T-cell (primary cell): ENCODE measurements around the gene PLEKHA7. TPM values are rescaled to one million over a fixed set of nuclear protein-coding genes. Genes with fewer than 3 reads are reported as not detected.
"Not testable (repeated sequence)": the region's sequence is repeated elsewhere in the genome, so short reads cannot be mapped to it uniquely, and the experiment has no call there.

Experiments used
- ATAC-seq, 4 experiments: fragments of 200-7000 bp in 3 of 4; fragments of 150-1000 bp in 1 of 4; cut with Tn5 transposase; replicated peaks in 1 of 4; 1 replicate in 3 of 4; 2 replicates in 1 of 4; pipeline ENCODE4 v1.10.0; 2021; ENCODE audit warnings: moderate library complexity in 3 of 4, mild to moderate bottlenecking in 2 of 4, moderate number of reproducible peaks in 1 of 4
- CTCF ChIA-PET, 2 donors: fragments of 300-600 bp; sonication (Branson Sonifier 250); formaldehyde crosslinking; loops; one replicate each; lab custom pipeline; 2022; ENCODE audit warnings: antibody characterized with exemption in 2 of 2; lab: Charles Lee
- POLR2A ChIA-PET, 2 donors: fragments of 300-600 bp; sonication (Branson Sonifier 250); formaldehyde crosslinking; loops; one replicate each; lab custom pipeline; 2022; ENCODE audit warnings: antibody characterized with exemption in 2 of 2; lab: Charles Lee
- DNase-seq, 35 experiments: peaks; one replicate each; pipeline versions ENCODE4 v3.0.0 to v3.0.0-alpha.2; 2013 to 2023
- H3K27ac ChIP-seq: one replicate; pipeline ENCODE4 v1.5.1; 2013; ENCODE audit warnings: low read length
- H3K27me3 ChIP-seq, 2 experiments: replicated peaks in 1 of 2; 1 replicate in 1 of 2; 2 replicates in 1 of 2; pipeline versions ENCODE4 v1.6.1 to v1.7.0; 2013; ENCODE audit warnings: low read length in 1 of 2, mixed read lengths in 1 of 2; ENCODE audit not compliant: control insufficient read depth in 2 of 2, insufficient read depth in 2 of 2; ENCODE audit errors: extremely low read depth in 1 of 2
- H3K36me3 ChIP-seq, 2 donors: 1 replicate in 1 of 2; 2 replicates in 1 of 2; pipeline versions ENCODE4 v1.6.1 to v1.7.0; 2013; ENCODE audit warnings: low read length in 1 of 2; ENCODE audit not compliant: control insufficient read depth in 2 of 2, insufficient read depth in 1 of 2; ENCODE audit errors: extremely low read depth in 1 of 2
- H3K4me1 ChIP-seq, 2 experiments: 1 replicate in 1 of 2; 2 replicates in 1 of 2; pipeline versions ENCODE4 v1.6.1 to v1.7.0; 2013; ENCODE audit warnings: low read length in 2 of 2, mixed read lengths in 1 of 2; ENCODE audit not compliant: insufficient read depth in 2 of 2, control insufficient read depth in 1 of 2; ENCODE audit errors: extremely low read depth in 1 of 2
- H3K4me3 ChIP-seq, 2 donors: 1 replicate in 1 of 2; 2 replicates in 1 of 2; pipeline versions ENCODE4 v1.5.1 to v1.7.0; 2013; ENCODE audit warnings: mild to moderate bottlenecking in 2 of 2, low read length in 1 of 2, moderate library complexity in 1 of 2; ENCODE audit not compliant: control insufficient read depth in 1 of 2; ENCODE audit errors: extremely low read depth in 1 of 2
- H3K9me3 ChIP-seq: 2 replicates; pipeline ENCODE4 v1.7.0; 2013
- H3K27ac Mint-ChIP-seq, 2 donors: one replicate each; pipeline ENCODE4 v1.8.0; 2020 to 2021; ENCODE audit warnings: mild to moderate bottlenecking in 2 of 2, mixed read lengths in 2 of 2
- H3K27me3 Mint-ChIP-seq, 2 donors: one replicate each; pipeline ENCODE4 v1.8.0; 2021 to 2022; ENCODE audit warnings: mixed read lengths in 2 of 2
- H3K36me3 Mint-ChIP-seq: one replicate; pipeline ENCODE4 v1.8.0; 2021; ENCODE audit warnings: mixed read lengths
- H3K4me1 Mint-ChIP-seq, 3 donors: one replicate each; pipeline ENCODE4 v1.8.0; 2020 to 2022; ENCODE audit warnings: mixed read lengths in 3 of 3, mild to moderate bottlenecking in 1 of 3
- H3K4me3 Mint-ChIP-seq, 3 donors: one replicate each; pipeline ENCODE4 v1.8.0; 2020 to 2022; ENCODE audit warnings: mild to moderate bottlenecking in 3 of 3, mixed read lengths in 3 of 3, moderate library complexity in 3 of 3
- H3K9me3 Mint-ChIP-seq, 3 donors: one replicate each; pipeline ENCODE4 v1.8.0; 2020 to 2022; ENCODE audit warnings: mixed read lengths in 3 of 3
- WGBS: methylation state at CpG from one replicate; pipeline ENCODE4 v1.1.5; 2013; ENCODE audit warnings: missing lambda C conversion rate; ENCODE audit not compliant: insufficient coverage; 5-methylcytosine and 5-hydroxymethylcytosine counted together
- total RNA-seq, 35 experiments: library from RNA in 6 of 35; stranded (reverse) in 6 of 35; fragments of 120-200 nt in 1 of 35; gene quantifications; one replicate each; pipeline versions ENCODE4 v1.2.1 to v1.2.4 and lab custom pipeline; 2013 to 2026

The PLEKHA7 gene
- total RNA-seq, 5 donors from 2014 or later (not counting 1 experiment from before 2014, with no cell fraction given): 4.8 to 8.8 (median 5.8) TPM

- no peak overlapping the region for H3K4me3 ChIP-seq
- 67% methylated on average over 1 of the region's 3 CpGs for WGBS
- H3K36me3 ChIP-seq: no peaks in the 10 kb centered on the region
- H3K27me3 Mint-ChIP-seq: no peaks in the 10 kb centered on the region
- DNase-seq: no peak
- H3K27ac ChIP-seq: no peak overlapping the region
- CTCF ChIA-PET: no interaction called here
- H3K4me1 Mint-ChIP-seq: no peaks in the 10 kb centered on the region
- no peak for ATAC-seq
- POLR2A ChIA-PET: no interaction called here
- no peak overlapping the region for H3K4me3 Mint-ChIP-seq
- no peaks in the 10 kb centered on the region for H3K9me3 ChIP-seq
- no peaks in the 10 kb centered on the region for H3K4me1 ChIP-seq
- no peaks in the 10 kb centered on the region for H3K9me3 Mint-ChIP-seq
- no peaks in the 10 kb centered on the region for H3K27me3 ChIP-seq
- H3K36me3 Mint-ChIP-seq: no peaks in the 10 kb centered on the region
- H3K27ac Mint-ChIP-seq: no peak overlapping the region
Measured at GRCh38 chr11:17001806-17002205, 12.4 kb downstream of the PLEKHA7 start.

DNA sequence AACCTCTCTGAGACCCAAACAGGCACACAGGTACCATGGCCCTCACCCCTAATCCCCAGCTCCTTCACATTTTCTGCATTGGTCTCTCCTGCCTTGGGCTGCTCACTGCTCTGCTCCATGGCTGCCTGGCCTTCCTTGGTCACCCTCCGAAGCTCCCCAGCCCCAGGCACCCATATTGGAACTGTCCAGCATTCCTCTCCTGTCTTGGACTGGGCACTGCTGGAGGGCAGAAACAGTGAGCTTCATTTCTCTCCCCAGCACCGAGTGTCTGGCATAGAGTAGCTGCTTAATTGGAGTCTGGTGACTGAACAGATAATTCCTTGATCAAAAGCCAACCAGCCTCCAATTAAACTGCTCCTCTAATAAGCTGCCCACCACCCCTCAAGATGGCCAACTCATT is 13.2 kb downstream of the PLEKHA7 start:
- H3K4me1 ChIP-seq: no peaks in the 10 kb centered on the region
- POLR2A ChIA-PET: no interaction called here
- no peaks in the 10 kb centered on the region for H3K27me3 Mint-ChIP-seq
- no peaks in the 10 kb centered on the region for H3K4me1 Mint-ChIP-seq
- no peak overlapping the region for H3K27ac ChIP-seq
- H3K4me3 Mint-ChIP-seq: no peak overlapping the region
- no peaks in the 10 kb centered on the region for H3K9me3 ChIP-seq
- DNase-seq: no peak
- no peak for ATAC-seq
- H3K27me3 ChIP-seq: no peaks in the 10 kb centered on the region
- no peaks in the 10 kb centered on the region for H3K9me3 Mint-ChIP-seq
- no peaks in the 10 kb centered on the region for H3K36me3 Mint-ChIP-seq
- H3K36me3 ChIP-seq: no peaks in the 10 kb centered on the region
- no peak overlapping the region for H3K27ac Mint-ChIP-seq
- no CpG with 5 or more reads among the region's 2 CpGs for WGBS
- no peak overlapping the region for H3K4me3 ChIP-seq
- CTCF ChIA-PET: interaction anchor here in 1 of 2 donors (0.6 kb wide), 1 partner anchor 274 kb away, joined by 3 read pairs; no protein-coding TSS in a partner anchor

DNA sequence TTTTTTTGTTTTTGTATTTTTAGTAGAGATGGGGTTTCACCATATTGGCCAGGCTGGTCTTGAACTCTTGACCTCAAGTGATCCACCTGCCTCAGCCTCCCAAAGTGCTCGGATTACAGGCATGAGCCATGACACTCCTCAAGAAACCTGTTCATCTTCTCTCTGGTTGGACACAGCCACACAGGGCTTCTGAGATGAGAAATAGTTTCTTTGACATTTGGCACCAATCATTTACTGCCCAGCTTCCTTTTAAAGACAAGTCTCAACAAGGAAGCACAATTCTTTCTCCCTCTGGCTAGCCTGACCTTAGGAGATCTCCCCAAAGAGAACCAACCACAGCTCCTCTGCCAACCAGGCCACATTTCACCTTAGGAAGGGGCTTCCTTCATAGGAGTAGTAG is 14.0 kb downstream of the PLEKHA7 start:
- H3K36me3 ChIP-seq, H3K4me1 ChIP-seq, H3K27ac Mint-ChIP-seq, H3K4me3 ChIP-seq, H3K9me3 Mint-ChIP-seq, H3K27me3 ChIP-seq, DNase-seq, H3K4me3 Mint-ChIP-seq, H3K4me1 Mint-ChIP-seq, H3K9me3 ChIP-seq, H3K27ac ChIP-seq, ATAC-seq, POLR2A ChIA-PET, H3K36me3 Mint-ChIP-seq, H3K27me3 Mint-ChIP-seq: not testable (repeated sequence)
- WGBS: 100% methylated on average over 1 of the region's 1 CpG
- CTCF ChIA-PET: interaction anchor here in 1 of 2 donors (0.6 kb wide), 1 partner anchor 273 kb away, joined by 3 read pairs; no protein-coding TSS in a partner anchor

GRCh38 chr11:16999116-16999515 is 15.1 kb downstream of the PLEKHA7 start:
- Histone ChIP-seq H3K9me3 (no peaks in the 10 kb centered on the region), H3K27ac (no peak overlapping the region), H3K4me3 (no peak overlapping the region), H3K27me3 (no peaks in the 10 kb centered on the region), H3K4me1 (no peaks in the 10 kb centered on the region), H3K36me3 (no peaks in the 10 kb centered on the region)
- Mint-ChIP-seq H3K36me3 (no peaks in the 10 kb centered on the region), H3K27ac (no peak overlapping the region), H3K27me3 (no peaks in the 10 kb centered on the region), H3K4me3 (no peak overlapping the region), H3K4me1 (no peaks in the 10 kb centered on the region), H3K9me3 (no peaks in the 10 kb centered on the region)
- no peak for DNase-seq
- ATAC-seq: no peak
- POLR2A ChIA-PET: no interaction called here
- CTCF ChIA-PET: no interaction called here
- 73% methylated on average over 2 of the region's 2 CpGs for WGBS

DNA sequence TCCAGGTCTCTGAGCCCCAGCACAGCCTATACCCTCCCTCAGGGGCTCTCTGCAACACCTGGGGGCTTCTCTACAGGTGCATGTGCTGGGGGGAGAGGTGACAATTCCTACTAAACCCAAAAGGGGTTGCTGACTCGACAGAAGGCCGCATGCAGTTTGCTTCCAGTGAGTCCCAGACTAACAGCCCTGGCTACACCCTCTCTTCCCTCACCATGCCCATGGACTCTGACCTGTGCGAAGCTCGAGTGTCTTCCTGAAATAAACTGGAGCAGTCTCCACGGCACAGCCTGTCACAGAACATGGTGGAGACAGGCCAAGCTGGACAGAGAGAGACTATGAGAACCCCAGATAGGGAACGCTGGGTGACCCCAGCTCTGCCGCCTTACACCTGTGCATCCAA is 16.6 kb downstream of the PLEKHA7 start:
- 91% methylated on average over 5 of the region's 7 CpGs for WGBS
- H3K4me1 Mint-ChIP-seq: no peaks in the 10 kb centered on the region
- no peaks in the 10 kb centered on the region for H3K27me3 ChIP-seq
- no peaks in the 10 kb centered on the region for H3K27me3 Mint-ChIP-seq
- no peaks in the 10 kb centered on the region for H3K36me3 Mint-ChIP-seq
- no peak overlapping the region for H3K4me3 Mint-ChIP-seq
- H3K4me1 ChIP-seq: no peaks in the 10 kb centered on the region
- H3K9me3 Mint-ChIP-seq: no peaks in the 10 kb centered on the region
- H3K27ac Mint-ChIP-seq: no peak overlapping the region
- DNase-seq (no peak), ATAC-seq (no peak)
- POLR2A ChIA-PET: no interaction called here
- no peak overlapping the region for H3K27ac ChIP-seq
- no peaks in the 10 kb centered on the region for H3K36me3 ChIP-seq
- H3K9me3 ChIP-seq: no peaks in the 10 kb centered on the region
- H3K4me3 ChIP-seq: no peak overlapping the region
- CTCF ChIA-PET: no interaction called here

- CTCF ChIA-PET: no interaction called here
- no peaks in the 10 kb centered on the region for H3K27me3 ChIP-seq
Measured at GRCh38 chr11:16993495-16993894, 20.7 kb downstream of the PLEKHA7 start.

GRCh38 chr11:16992846-16993245 is 21.4 kb downstream of the PLEKHA7 start:
- Histone ChIP-seq H3K9me3 (no peaks in the 10 kb centered on the region), H3K27me3 (no peaks in the 10 kb centered on the region), H3K4me3 (no peak overlapping the region), H3K4me1 (no peaks in the 10 kb centered on the region), H3K27ac (no peak overlapping the region), H3K36me3 (no peaks in the 10 kb centered on the region)
- whole genome bisulfite sequencing: 83% methylated on average over 2 of the region's 3 CpGs
- H3K4me1 Mint-ChIP-seq: peaks cover under 1 to 2% (median 1%) of the 10 kb centered on the region in 3 donors
- no peaks in the 10 kb centered on the region for H3K36me3 Mint-ChIP-seq
- DNase-seq: no peak
- ChIA-PET CTCF (no interaction called here), POLR2A (no interaction called here)
- H3K4me3 Mint-ChIP-seq: no peak overlapping the region
- H3K27ac Mint-ChIP-seq: no peak overlapping the region
- H3K9me3 Mint-ChIP-seq: no peaks in the 10 kb centered on the region
- ATAC-seq: no peak
- H3K27me3 Mint-ChIP-seq: no peaks in the 10 kb centered on the region

More at GRCh38 chr11:16993495-16993894, 20.7 kb downstream of the PLEKHA7 start:
- Histone ChIP-seq H3K9me3 (no peaks in the 10 kb centered on the region), H3K36me3 (no peaks in the 10 kb centered on the region), H3K27ac (no peak overlapping the region), H3K4me1 (no peaks in the 10 kb centered on the region), H3K4me3 (no peak overlapping the region)
- POLR2A ChIA-PET: no interaction called here
- no CpG with 5 or more reads among the region's 1 CpG for WGBS
- DNase-seq: no peak
- no peaks in the 10 kb centered on the region for H3K27me3 Mint-ChIP-seq
- no peak overlapping the region for H3K27ac Mint-ChIP-seq
- H3K9me3 Mint-ChIP-seq: no peaks in the 10 kb centered on the region
- H3K4me1 Mint-ChIP-seq: no peaks in the 10 kb centered on the region
- no peak overlapping the region for H3K4me3 Mint-ChIP-seq
- no peak for ATAC-seq
- no peaks in the 10 kb centered on the region for H3K36me3 Mint-ChIP-seq
